ENCODE data around the gene SETD1A.
A peak's percentile ranks its signal among the peaks of the same experiment; 100 is the strongest.

The SETD1A gene

DNA sequence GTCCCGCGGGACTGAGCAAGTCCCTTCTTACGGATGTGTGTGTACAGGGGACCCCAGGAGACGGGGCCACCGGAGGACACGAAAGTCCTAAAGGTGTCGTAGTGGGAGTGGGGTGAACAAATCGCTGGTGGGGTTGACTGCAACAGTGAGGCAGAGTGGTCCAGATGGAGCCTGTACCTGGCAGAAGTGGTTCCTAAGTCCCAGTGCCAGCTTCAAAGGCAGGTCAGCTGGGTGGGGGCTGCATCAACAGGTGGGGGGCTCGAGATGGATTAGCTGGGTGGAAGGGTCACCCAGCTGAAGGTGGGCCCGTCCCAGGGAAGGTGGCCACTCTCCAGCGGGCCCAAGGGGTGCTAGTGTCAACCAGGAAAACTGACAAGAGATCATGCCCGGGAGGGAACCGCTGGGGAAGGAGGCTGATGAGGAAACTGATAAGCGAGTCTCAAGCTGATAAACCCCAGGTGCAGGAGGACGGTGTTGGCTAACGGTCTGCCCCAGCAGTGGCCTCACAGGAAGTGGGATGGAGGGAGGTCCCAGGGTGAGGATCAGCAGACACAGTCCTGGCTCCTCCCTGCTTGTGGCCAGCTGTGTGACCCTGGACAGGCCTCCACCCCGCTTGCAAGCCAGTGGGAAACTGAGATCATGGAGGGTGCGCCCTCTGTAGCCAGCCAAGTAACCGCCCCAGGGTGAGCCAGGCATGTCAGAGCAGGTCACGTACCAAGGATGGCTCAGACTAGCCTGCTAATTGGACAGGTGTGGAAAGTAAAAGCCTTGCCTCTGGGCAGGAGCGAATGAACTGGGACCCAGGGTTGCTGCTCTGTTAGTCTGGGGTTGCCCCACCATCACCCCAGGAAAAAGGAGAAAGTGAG lies 7.7 kb upstream of the SETD1A start:
- TF ChIP-seq, protein P1, sequence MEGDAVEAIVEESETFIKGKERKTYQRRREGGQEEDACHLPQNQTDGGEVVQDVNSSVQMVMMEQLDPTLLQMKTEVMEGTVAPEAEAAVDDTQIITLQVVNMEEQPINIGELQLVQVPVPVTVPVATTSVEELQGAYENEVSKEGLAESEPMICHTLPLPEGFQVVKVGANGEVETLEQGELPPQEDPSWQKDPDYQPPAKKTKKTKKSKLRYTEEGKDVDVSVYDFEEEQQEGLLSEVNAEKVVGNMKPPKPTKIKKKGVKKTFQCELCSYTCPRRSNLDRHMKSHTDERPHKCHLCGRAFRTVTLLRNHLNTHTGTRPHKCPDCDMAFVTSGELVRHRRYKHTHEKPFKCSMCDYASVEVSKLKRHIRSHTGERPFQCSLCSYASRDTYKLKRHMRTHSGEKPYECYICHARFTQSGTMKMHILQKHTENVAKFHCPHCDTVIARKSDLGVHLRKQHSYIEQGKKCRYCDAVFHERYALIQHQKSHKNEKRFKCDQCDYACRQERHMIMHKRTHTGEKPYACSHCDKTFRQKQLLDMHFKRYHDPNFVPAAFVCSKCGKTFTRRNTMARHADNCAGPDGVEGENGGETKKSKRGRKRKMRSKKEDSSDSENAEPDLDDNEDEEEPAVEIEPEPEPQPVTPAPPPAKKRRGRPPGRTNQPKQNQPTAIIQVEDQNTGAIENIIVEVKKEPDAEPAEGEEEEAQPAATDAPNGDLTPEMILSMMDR (conservative IDR thresholded peaks at IDR 0.05; ENCODE audit: low read depth, low read length), result no peak
- peak overlapping the region; percentile 77 for H3K4me3 ChIP-seq (ENCODE audit: low read depth, low read length)
- peak; percentile 83 for DNase-seq (ENCODE audit: low read depth)

DNA sequence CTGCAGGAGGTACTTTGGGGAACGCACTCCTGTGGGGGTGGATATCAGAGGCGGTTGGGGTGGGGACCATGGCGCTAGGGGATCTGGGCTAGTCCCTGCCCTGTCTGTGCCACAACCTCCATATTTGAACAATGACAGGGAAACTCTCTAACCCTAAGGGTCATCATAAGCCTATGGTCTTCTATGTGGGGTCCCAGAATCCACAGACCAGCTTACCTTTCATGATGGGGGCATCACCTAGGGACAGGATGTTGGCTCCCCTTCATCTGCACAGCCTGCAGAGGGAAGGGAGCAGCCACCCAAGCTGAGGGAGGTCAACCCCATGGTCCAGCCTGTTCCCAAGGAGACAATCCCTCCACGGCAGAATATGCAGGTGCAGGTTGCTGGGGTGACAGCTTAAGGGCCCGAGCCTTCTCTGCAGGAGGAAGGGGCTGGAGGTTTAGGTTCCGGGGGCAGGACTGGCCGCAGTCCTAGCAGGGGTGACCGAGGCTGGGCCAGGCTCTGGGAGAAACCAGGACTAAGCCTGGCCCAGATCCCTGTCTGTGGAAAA lies 7.0 kb upstream of the SETD1A start:
- H3K4me3 ChIP-seq (ENCODE audit: low read depth, low read length), result peak overlapping the region; percentile 77
- TF ChIP-seq, protein P1 (conservative IDR thresholded peaks at IDR 0.05; ENCODE audit: low read depth, low read length), result no peak
- no peak for DNase-seq (ENCODE audit: low read depth)

DNA sequence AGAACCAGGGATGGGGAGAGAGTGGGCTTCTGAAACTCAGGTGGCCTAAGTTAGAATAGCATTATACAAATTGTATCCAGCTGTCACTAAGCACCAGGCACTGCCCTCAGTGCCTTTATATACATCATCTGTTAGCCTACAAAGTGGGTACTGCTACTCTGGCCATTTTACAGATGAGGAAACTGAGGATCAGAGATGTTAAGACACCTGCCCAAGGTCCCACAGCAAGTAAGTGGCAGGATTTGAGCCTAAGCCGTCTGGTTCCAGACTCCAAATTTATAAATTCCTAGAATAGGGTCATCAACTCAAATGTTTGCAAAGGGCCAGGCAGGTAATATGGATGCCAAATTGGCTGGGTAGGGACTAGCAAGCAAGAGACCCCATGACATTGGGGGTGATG lies 6.4 kb upstream of the SETD1A start:
- no peak overlapping the region for H3K4me3 ChIP-seq (ENCODE audit: low read depth, low read length)
- DNase-seq (ENCODE audit: low read depth), result no peak
- TF ChIP-seq, protein P1 (conservative IDR thresholded peaks at IDR 0.05; ENCODE audit: low read depth, low read length), result no peak

DNA sequence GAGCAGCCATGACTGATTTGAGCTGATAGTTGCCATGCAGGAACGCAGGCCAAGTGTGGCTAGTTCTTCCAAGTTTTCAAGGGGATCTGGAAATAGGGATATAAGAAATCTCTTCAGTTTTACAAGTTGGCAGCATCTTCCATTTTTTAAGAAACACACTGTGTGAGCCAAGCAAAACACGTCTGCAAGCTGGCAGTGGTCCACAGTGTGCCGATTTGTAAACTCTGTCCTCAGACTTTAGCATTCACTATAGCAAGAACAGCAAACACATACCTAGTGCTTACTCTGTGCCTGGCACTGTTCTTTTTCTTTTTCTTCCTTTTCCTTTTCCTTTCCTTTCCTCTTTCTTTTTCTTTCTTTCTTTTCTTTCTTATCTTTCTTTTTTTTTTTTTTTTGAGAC lies 5.8 kb upstream of the SETD1A start:
- DNase-seq (ENCODE audit: low read depth), result peak; percentile 74
- TF ChIP-seq, protein P1 (conservative IDR thresholded peaks at IDR 0.05; ENCODE audit: low read depth, low read length), result no peak
- no peak overlapping the region for H3K4me3 ChIP-seq (ENCODE audit: low read depth, low read length)

DNA sequence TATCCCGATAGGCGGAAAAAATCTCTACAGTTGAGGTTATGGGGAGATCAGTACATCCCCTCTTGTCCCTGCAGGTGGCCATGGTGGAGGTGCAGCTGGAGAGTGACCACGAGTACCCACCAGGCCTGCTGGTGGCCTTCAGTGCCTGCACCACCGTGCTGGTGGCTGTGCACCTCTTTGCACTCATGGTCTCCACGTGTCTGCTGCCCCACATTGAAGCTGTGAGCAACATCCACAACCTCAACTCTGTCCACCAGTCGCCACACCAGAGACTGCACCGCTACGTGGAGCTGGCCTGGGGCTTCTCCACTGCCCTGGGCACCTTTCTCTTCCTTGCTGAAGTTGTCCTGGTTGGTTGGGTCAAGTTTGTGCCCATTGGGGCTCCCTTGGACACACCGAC lies 4.4 kb upstream of the SETD1A start:
- DNase-seq (ENCODE audit: low read depth), result no peak
- TF ChIP-seq, protein P1 (conservative IDR thresholded peaks at IDR 0.05; ENCODE audit: low read depth, low read length), result no peak
- H3K4me3 ChIP-seq (ENCODE audit: low read depth, low read length), result no peak overlapping the region

DNA sequence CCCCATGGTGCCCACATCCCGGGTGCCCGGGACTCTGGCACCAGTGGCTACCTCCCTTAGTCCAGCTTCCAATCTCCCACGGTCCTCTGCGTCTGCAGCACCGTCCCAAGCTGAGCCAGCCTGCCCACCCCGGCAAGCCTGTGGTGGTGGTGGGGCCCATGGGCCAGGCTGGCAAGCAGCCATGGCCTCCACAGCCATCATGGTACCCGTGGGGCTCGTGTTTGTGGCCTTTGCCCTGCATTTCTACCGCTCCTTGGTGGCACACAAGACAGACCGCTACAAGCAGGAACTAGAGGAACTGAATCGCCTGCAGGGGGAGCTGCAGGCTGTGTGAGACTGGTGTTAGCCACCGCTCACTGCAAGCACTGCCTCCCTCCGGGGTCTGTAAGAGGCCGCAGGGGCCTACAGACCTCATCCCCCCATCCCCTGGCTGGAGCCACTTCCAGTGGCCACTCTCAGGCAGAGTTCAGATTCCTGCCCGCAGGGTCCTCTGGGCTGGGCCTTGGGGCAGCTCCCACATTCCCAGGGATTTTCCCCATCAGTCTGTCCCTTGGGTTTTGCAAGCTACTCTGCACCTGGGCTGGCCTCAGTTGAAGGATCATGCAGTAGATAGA lies 3.9 kb upstream of the SETD1A start:
- peak; percentile 89 for DNase-seq (ENCODE audit: low read depth)
- TF ChIP-seq, protein P1 (conservative IDR thresholded peaks at IDR 0.05; ENCODE audit: low read depth, low read length), result peak; percentile 82
- H3K4me3 ChIP-seq (ENCODE audit: low read depth, low read length), result no peak overlapping the region

Data from choroid plexus epithelial cell (primary cell).